ENCODE results near the gene CLTB.

The CLTB gene

GRCh38 chr5:176427971-176428370 is 11.6 kb upstream of the CLTB start:
- ChIA-PET CTCF (interaction anchor here (1.5 to 2.0 kb wide), 2 partner anchors 11 to 20 kb away, joined by 3 to 4 read pairs; partner anchors contain the start of genes CLTB and FAF2), POLR2A (no interaction called here)
- Histone ChIP-seq H3K36me3 (ENCODE audit: control insufficient read depth in 4 of 4, insufficient read depth in 4 of 4, low read length in 3 of 4) (no peaks in the 10 kb centered on the region), H3K27ac (ENCODE audit: insufficient read depth in 1 of 2, low read depth in 1 of 2, low read length in 2 of 2, poor library complexity in 1 of 2, severe bottlenecking in 2 of 2) (no peak overlapping the region), H3K27me3 (replicated peaks in 2 of 5; ENCODE audit: control insufficient read depth in 4 of 5, insufficient read depth in 5 of 5, low read length in 4 of 5) (no peaks in the 10 kb centered on the region), H3K4me3 (ENCODE audit: control insufficient read depth in 1 of 7, extremely low read depth in 1 of 7, insufficient read depth in 4 of 7, low read depth in 2 of 7, low read length in 6 of 7) (no peak overlapping the region), H3K9me3 (ENCODE audit: control extremely low read depth in 1 of 5, control insufficient read depth in 4 of 5, insufficient read depth in 2 of 5, low read depth in 1 of 5, low read length in 4 of 5) (no peaks in the 10 kb centered on the region), H3K4me1 (ENCODE audit: control extremely low read depth in 1 of 4, control insufficient read depth in 4 of 4, insufficient read depth in 4 of 4, low read length in 3 of 4) (peaks cover 0 to 11% (median 4%) of the 10 kb centered on the region in 4 experiments)
- 78% methylated on average over 3 of the region's 4 CpGs for WGBS (ENCODE audit: insufficient coverage)
- no peak for DNase-seq

- 100% methylated on average over 1 of the region's 1 CpG for WGBS (ENCODE audit: insufficient coverage)
- DNase-seq = no peak
- Histone ChIP-seq H3K36me3 (ENCODE audit: control insufficient read depth in 4 of 4, insufficient read depth in 4 of 4, low read length in 3 of 4) (no peaks in the 10 kb centered on the region), H3K9me3 (ENCODE audit: control extremely low read depth in 1 of 5, control insufficient read depth in 4 of 5, insufficient read depth in 2 of 5, low read depth in 1 of 5, low read length in 4 of 5) (no peaks in the 10 kb centered on the region), H3K4me3 (ENCODE audit: control insufficient read depth in 1 of 7, extremely low read depth in 1 of 7, insufficient read depth in 4 of 7, low read depth in 2 of 7, low read length in 6 of 7) (no peak overlapping the region), H3K27ac (ENCODE audit: insufficient read depth in 1 of 2, low read depth in 1 of 2, low read length in 2 of 2, poor library complexity in 1 of 2, severe bottlenecking in 2 of 2) (no peak overlapping the region), H3K27me3 (replicated peaks in 2 of 5; ENCODE audit: control insufficient read depth in 4 of 5, insufficient read depth in 5 of 5, low read length in 4 of 5) (no peaks in the 10 kb centered on the region), H3K4me1 (ENCODE audit: control extremely low read depth in 1 of 4, control insufficient read depth in 4 of 4, insufficient read depth in 4 of 4, low read length in 3 of 4) (peaks cover 0 to 11% (median 4%) of the 10 kb centered on the region in 4 experiments)
- ChIA-PET POLR2A (no interaction called here), CTCF (interaction anchor here (0.8 to 2.0 kb wide), 2 partner anchors 10 to 21 kb away, joined by 4 to 5 read pairs; partner anchors contain the start of genes CLTB and FAF2)
These were observed 10.5 kb upstream of the CLTB start for GRCh38 chr5:176426876-176427275.

GRCh38 chr5:176425791-176426190 is 9.5 kb upstream of the CLTB start:
- Histone ChIP-seq H3K27ac (ENCODE audit: insufficient read depth in 1 of 2, low read depth in 1 of 2, low read length in 2 of 2, poor library complexity in 1 of 2, severe bottlenecking in 2 of 2) (no peak overlapping the region), H3K9me3 (ENCODE audit: control extremely low read depth in 1 of 5, control insufficient read depth in 4 of 5, insufficient read depth in 2 of 5, low read depth in 1 of 5, low read length in 4 of 5) (peaks cover 0 to 5% (median 0%) of the 10 kb centered on the region in 5 experiments), H3K4me3 (ENCODE audit: control insufficient read depth in 1 of 7, extremely low read depth in 1 of 7, insufficient read depth in 4 of 7, low read depth in 2 of 7, low read length in 6 of 7) (no peak overlapping the region), H3K36me3 (ENCODE audit: control insufficient read depth in 4 of 4, insufficient read depth in 4 of 4, low read length in 3 of 4) (no peaks in the 10 kb centered on the region), H3K4me1 (ENCODE audit: control extremely low read depth in 1 of 4, control insufficient read depth in 4 of 4, insufficient read depth in 4 of 4, low read length in 3 of 4) (peaks cover 0 to 11% (median 4%) of the 10 kb centered on the region in 4 experiments), H3K27me3 (replicated peaks in 2 of 5; ENCODE audit: control insufficient read depth in 4 of 5, insufficient read depth in 5 of 5, low read length in 4 of 5) (no peaks in the 10 kb centered on the region)
- WGBS (ENCODE audit: insufficient coverage) = 100% methylated on average over 1 of the region's 1 CpG
- ChIA-PET CTCF (interaction anchor here (0.6 to 1.2 kb wide), 2 partner anchors 9 to 28 kb away, joined by 3 to 4 read pairs; no protein-coding TSS in a partner anchor), POLR2A (no interaction called here)
- DNase-seq = no peak

GRCh38 chr5:176425138-176425537 is 8.8 kb upstream of the CLTB start:
- DNase-seq = no peak
- WGBS (ENCODE audit: insufficient coverage) = no CpG with 5 or more reads among the region's 1 CpG
- H3K27ac ChIP-seq (ENCODE audit: insufficient read depth in 1 of 2, low read depth in 1 of 2, low read length in 2 of 2, poor library complexity in 1 of 2, severe bottlenecking in 2 of 2) = no peak overlapping the region
- H3K9me3 ChIP-seq (ENCODE audit: control extremely low read depth in 1 of 5, control insufficient read depth in 4 of 5, insufficient read depth in 2 of 5, low read depth in 1 of 5, low read length in 4 of 5) = peaks cover 0 to 6% (median 0%) of the 10 kb centered on the region in 5 experiments
- H3K27me3 ChIP-seq (replicated peaks in 2 of 5; ENCODE audit: control insufficient read depth in 4 of 5, insufficient read depth in 5 of 5, low read length in 4 of 5) = no peaks in the 10 kb centered on the region
- H3K4me3 ChIP-seq (ENCODE audit: control insufficient read depth in 1 of 7, extremely low read depth in 1 of 7, insufficient read depth in 4 of 7, low read depth in 2 of 7, low read length in 6 of 7) = no peak overlapping the region
- ChIA-PET POLR2A (no interaction called here), CTCF (interaction anchor here (0.6 to 1.2 kb wide), 2 partner anchors 8 to 28 kb away, joined by 3 to 4 read pairs; no protein-coding TSS in a partner anchor)
- H3K36me3 ChIP-seq (ENCODE audit: control insufficient read depth in 4 of 4, insufficient read depth in 4 of 4, low read length in 3 of 4) = no peaks in the 10 kb centered on the region
- peaks cover 0 to 4% (median under 1%) of the 10 kb centered on the region in 4 experiments for H3K4me1 ChIP-seq (ENCODE audit: control extremely low read depth in 1 of 4, control insufficient read depth in 4 of 4, insufficient read depth in 4 of 4, low read length in 3 of 4)

GRCh38 chr5:176424181-176424580 is 7.8 kb upstream of the CLTB start:
- 100% methylated on average over 2 of the region's 3 CpGs for WGBS (ENCODE audit: insufficient coverage)
- Histone ChIP-seq H3K4me3 (ENCODE audit: control insufficient read depth in 1 of 7, extremely low read depth in 1 of 7, insufficient read depth in 4 of 7, low read depth in 2 of 7, low read length in 6 of 7) (no peak overlapping the region), H3K27ac (ENCODE audit: insufficient read depth in 1 of 2, low read depth in 1 of 2, low read length in 2 of 2, poor library complexity in 1 of 2, severe bottlenecking in 2 of 2) (no peak overlapping the region), H3K27me3 (replicated peaks in 2 of 5; ENCODE audit: control insufficient read depth in 4 of 5, insufficient read depth in 5 of 5, low read length in 4 of 5) (no peaks in the 10 kb centered on the region), H3K36me3 (ENCODE audit: control insufficient read depth in 4 of 4, insufficient read depth in 4 of 4, low read length in 3 of 4) (no peaks in the 10 kb centered on the region), H3K9me3 (ENCODE audit: control extremely low read depth in 1 of 5, control insufficient read depth in 4 of 5, insufficient read depth in 2 of 5, low read depth in 1 of 5, low read length in 4 of 5) (peaks cover 0 to 6% (median 0%) of the 10 kb centered on the region in 5 experiments), H3K4me1 (ENCODE audit: control extremely low read depth in 1 of 4, control insufficient read depth in 4 of 4, insufficient read depth in 4 of 4, low read length in 3 of 4) (no peaks in the 10 kb centered on the region)
- ChIA-PET POLR2A (interaction anchor here (0.6 kb wide), 1 partner anchor 1133 kb away, joined by 3 read pairs; no protein-coding TSS in a partner anchor), CTCF (no interaction called here)
- DNase-seq = no peak

- ChIA-PET CTCF (no interaction called here), POLR2A (no interaction called here)
- WGBS (ENCODE audit: insufficient coverage) = no CpG with 5 or more reads among the region's 2 CpGs
- peak in 1 of 3 donors; percentile 24 for DNase-seq
- H3K4me1 ChIP-seq (ENCODE audit: control extremely low read depth in 1 of 4, control insufficient read depth in 4 of 4, insufficient read depth in 4 of 4, low read length in 3 of 4) = peaks cover 2 to 8% (median 8%) of the 10 kb centered on the region in 4 experiments
- no peaks in the 10 kb centered on the region for H3K27me3 ChIP-seq (replicated peaks in 2 of 5; ENCODE audit: control insufficient read depth in 4 of 5, insufficient read depth in 5 of 5, low read length in 4 of 5)
- no peaks in the 10 kb centered on the region for H3K36me3 ChIP-seq (ENCODE audit: control insufficient read depth in 4 of 4, insufficient read depth in 4 of 4, low read length in 3 of 4)
- peaks cover 0 to 6% (median 0%) of the 10 kb centered on the region in 5 experiments for H3K9me3 ChIP-seq (ENCODE audit: control extremely low read depth in 1 of 5, control insufficient read depth in 4 of 5, insufficient read depth in 2 of 5, low read depth in 1 of 5, low read length in 4 of 5)
- H3K27ac ChIP-seq (ENCODE audit: insufficient read depth in 1 of 2, low read depth in 1 of 2, low read length in 2 of 2, poor library complexity in 1 of 2, severe bottlenecking in 2 of 2) = no peak overlapping the region
- no peak overlapping the region for H3K4me3 ChIP-seq (ENCODE audit: control insufficient read depth in 1 of 7, extremely low read depth in 1 of 7, insufficient read depth in 4 of 7, low read depth in 2 of 7, low read length in 6 of 7)
These were observed 4.7 kb upstream of the CLTB start for GRCh38 chr5:176420972-176421544.

GRCh38 chr5:176420086-176420485 is 3.7 kb upstream of the CLTB start:
- H3K4me3 ChIP-seq (ENCODE audit: control insufficient read depth in 1 of 7, extremely low read depth in 1 of 7, insufficient read depth in 4 of 7, low read depth in 2 of 7, low read length in 6 of 7) = no peak overlapping the region
- no peaks in the 10 kb centered on the region for H3K36me3 ChIP-seq (ENCODE audit: control insufficient read depth in 4 of 4, insufficient read depth in 4 of 4, low read length in 3 of 4)
- no peak for DNase-seq
- no peak overlapping the region for H3K27ac ChIP-seq (ENCODE audit: insufficient read depth in 1 of 2, low read depth in 1 of 2, low read length in 2 of 2, poor library complexity in 1 of 2, severe bottlenecking in 2 of 2)
- 83% methylated on average over 3 of the region's 5 CpGs for WGBS (ENCODE audit: insufficient coverage)
- ChIA-PET POLR2A (no interaction called here), CTCF (no interaction called here)
- peaks cover 0 to 6% (median 0%) of the 10 kb centered on the region in 5 experiments for H3K9me3 ChIP-seq (ENCODE audit: control extremely low read depth in 1 of 5, control insufficient read depth in 4 of 5, insufficient read depth in 2 of 5, low read depth in 1 of 5, low read length in 4 of 5)
- peaks cover 2 to 15% (median 14%) of the 10 kb centered on the region in 4 experiments for H3K4me1 ChIP-seq (ENCODE audit: control extremely low read depth in 1 of 4, control insufficient read depth in 4 of 4, insufficient read depth in 4 of 4, low read length in 3 of 4)
- no peaks in the 10 kb centered on the region for H3K27me3 ChIP-seq (replicated peaks in 2 of 5; ENCODE audit: control insufficient read depth in 4 of 5, insufficient read depth in 5 of 5, low read length in 4 of 5)

Data from common myeloid progenitor, CD34-positive (primary cell).